WTC11 (cell line): Measurements from ENCODE around the gene BCL2L11. TPM values are rescaled to one million over a fixed set of nuclear protein-coding genes. Genes with fewer than 3 reads are reported as not detected.

Experiments
- ATAC-seq: fragments of 200-7000 bp; cut with Tn5 transposase; 2 replicates; pipeline ENCODE4 v1.10.0; 2021; ENCODE audit warnings: mild to moderate bottlenecking, moderate library complexity
- CTCF ChIA-PET: fragments of 300-600 bp; sonication (Branson Sonifier 250); formaldehyde crosslinking; loops from one replicate; lab custom pipeline; 2021; ENCODE audit warnings: antibody characterized with exemption; lab: Charles Lee
- POLR2A ChIA-PET: fragments of 350-600 bp; sonication (Branson Sonifier 250); formaldehyde crosslinking; loops from one replicate; lab custom pipeline; 2021; ENCODE audit warnings: antibody characterized with exemption; lab: Charles Lee
- DNase-seq: peaks from one replicate; pipeline ENCODE4 v3.0.0; 2021; ENCODE audit warnings: low spot score
- H3K27ac Mint-ChIP-seq: 2 replicates; pipeline ENCODE4 v1.8.0; 2021; ENCODE audit warnings: mixed read lengths
- H3K27me3 Mint-ChIP-seq: 2 replicates; pipeline ENCODE4 v1.8.0; 2021; ENCODE audit warnings: low read depth, mild to moderate bottlenecking, moderate library complexity, mixed read lengths
- H3K36me3 Mint-ChIP-seq: 2 replicates; pipeline ENCODE4 v1.8.0; 2021; ENCODE audit warnings: mixed read lengths
- H3K4me1 Mint-ChIP-seq: 2 replicates; pipeline ENCODE4 v1.8.0; 2022; ENCODE audit warnings: mixed read lengths
- H3K4me3 Mint-ChIP-seq: 2 replicates; pipeline ENCODE4 v1.8.0; 2021; ENCODE audit warnings: mild to moderate bottlenecking, moderate library complexity, mixed read lengths
- H3K9me3 Mint-ChIP-seq: 2 replicates; pipeline ENCODE4 v1.8.0; 2021; ENCODE audit warnings: mixed read lengths
- CBFB ChIP-seq: sonication (generic); formaldehyde crosslinking; IDR thresholded peaks from 2 replicates; pipeline ENCODE4 v1.8.1; 2022; ENCODE audit warnings: mild to moderate bottlenecking, low read depth, missing genetic modification reagents
- CREB1 ChIP-seq: sonication (generic); formaldehyde crosslinking; IDR thresholded peaks from 2 replicates; pipeline ENCODE4 v1.8.0; 2023; ENCODE audit warnings: mild to moderate bottlenecking, missing genetic modification reagents
- ELF4 ChIP-seq: sonication (generic); formaldehyde crosslinking; IDR thresholded peaks from 2 replicates; pipeline ENCODE4 v1.8.1; 2022; ENCODE audit warnings: low read depth, mild to moderate bottlenecking, moderate library complexity, missing genetic modification reagents
- JUN ChIP-seq: sonication (generic); formaldehyde crosslinking; IDR thresholded peaks from 2 replicates; pipeline ENCODE4 v1.8.0; 2023; ENCODE audit warnings: mild to moderate bottlenecking, missing genetic modification reagents
- NFE2L1 ChIP-seq: sonication (generic); formaldehyde crosslinking; IDR thresholded peaks from 2 replicates; pipeline ENCODE4 v1.8.1; 2023; ENCODE audit warnings: missing genetic modification reagents
- NFYB ChIP-seq: sonication (generic); formaldehyde crosslinking; conservative IDR thresholded peaks from 2 replicates; pipeline ENCODE4 v1.8.0; 2022; ENCODE audit warnings: low read depth, missing genetic modification reagents
- NR3C1 ChIP-seq: sonication (generic); formaldehyde crosslinking; conservative IDR thresholded peaks from 2 replicates; pipeline ENCODE4 v1.8.1; 2023; ENCODE audit warnings: low read depth, mild to moderate bottlenecking, missing genetic modification reagents
- OVOL2 ChIP-seq: fragments of 250-450 bp; sonication (Bioruptor Pico); IDR thresholded peaks from 2 replicates; pipeline ENCODE4 v1.9.0; 2021; ENCODE audit warnings: mild to moderate bottlenecking, borderline replicate concordance
- RORB ChIP-seq: fragments of 250-450 bp; sonication (Bioruptor Pico); IDR thresholded peaks from 2 replicates; pipeline ENCODE4 v1.9.0; 2021; ENCODE audit warnings: mild to moderate bottlenecking
- SOX15 ChIP-seq: fragments of 250-450 bp; sonication (Bioruptor Pico); IDR thresholded peaks from 2 replicates; pipeline ENCODE4 v1.9.0; 2021; ENCODE audit warnings: mild to moderate bottlenecking
- TCF7 ChIP-seq: sonication (generic); formaldehyde crosslinking; IDR thresholded peaks from 2 replicates; pipeline ENCODE4 v1.8.0; 2022; ENCODE audit warnings: mild to moderate bottlenecking, low read depth, missing genetic modification reagents, moderate library complexity
- ZNF138 ChIP-seq: sonication (generic); formaldehyde crosslinking; conservative IDR thresholded peaks from 2 replicates; pipeline ENCODE4 v1.8.1; 2022; ENCODE audit warnings: mild to moderate bottlenecking, moderate library complexity, missing genetic modification reagents
- ZNF423 ChIP-seq: fragments of 250-450 bp; sonication (Bioruptor Pico); IDR thresholded peaks from 2 replicates; pipeline ENCODE4 v2.1.2; 2022; ENCODE audit warnings: mild to moderate bottlenecking, moderate library complexity
- total RNA-seq: library from RNA; stranded (reverse); gene quantifications from 3 replicates; pipeline ENCODE4 v1.2.3, GENCODE V29; 2021
- TF ChIP-seq, protein P1 (sequence below): sonication (generic); formaldehyde crosslinking; IDR thresholded peaks from 2 replicates; pipeline ENCODE4 v1.8.0; 2022; ENCODE audit warnings: mild to moderate bottlenecking, missing genetic modification reagents
- TF ChIP-seq, protein P2 (sequence below): sonication (generic); formaldehyde crosslinking; IDR thresholded peaks from 2 replicates; pipeline ENCODE4 v1.8.0; 2022; ENCODE audit warnings: mild to moderate bottlenecking, missing genetic modification reagents
- TF ChIP-seq, protein P3 (sequence below): sonication (generic); formaldehyde crosslinking; conservative IDR thresholded peaks from 2 replicates; pipeline ENCODE4 v1.8.1; 2022; ENCODE audit warnings: mild to moderate bottlenecking, missing genetic modification reagents
- TF ChIP-seq, protein P4 (sequence below): fragments of 250-450 bp; sonication (Bioruptor Pico); IDR thresholded peaks from 2 replicates; pipeline ENCODE4 v1.9.0; 2021; ENCODE audit warnings: mild to moderate bottlenecking
- TF ChIP-seq, protein P5 (sequence below): fragments of 250-450 bp; sonication (Bioruptor Pico); IDR thresholded peaks from 2 replicates; pipeline ENCODE4 v1.9.0; 2021; ENCODE audit warnings: mild to moderate bottlenecking, borderline replicate concordance
- TF ChIP-seq, protein P6 (sequence below): fragments of 250-450 bp; sonication (Bioruptor Pico); IDR thresholded peaks from 2 replicates; pipeline ENCODE4 v1.9.0; 2021; ENCODE audit warnings: moderate library complexity, mild to moderate bottlenecking, inconsistent platforms, borderline replicate concordance
- TF ChIP-seq, protein P7 (sequence below): fragments of 250-450 bp; sonication (Bioruptor Pico); IDR thresholded peaks from 2 replicates; pipeline ENCODE4 v1.8.0; 2021; ENCODE audit warnings: mild to moderate bottlenecking
- TF ChIP-seq, protein P8 (sequence below): fragments of 200-600 bp; IDR thresholded peaks from 2 replicates; pipeline ENCODE4 v1.8.0; 2022; ENCODE audit warnings: antibody characterized with exemption

The BCL2L11 gene
- total RNA-seq, 1 experiment from 2014 or later, result 19.3 TPM

DNA sequence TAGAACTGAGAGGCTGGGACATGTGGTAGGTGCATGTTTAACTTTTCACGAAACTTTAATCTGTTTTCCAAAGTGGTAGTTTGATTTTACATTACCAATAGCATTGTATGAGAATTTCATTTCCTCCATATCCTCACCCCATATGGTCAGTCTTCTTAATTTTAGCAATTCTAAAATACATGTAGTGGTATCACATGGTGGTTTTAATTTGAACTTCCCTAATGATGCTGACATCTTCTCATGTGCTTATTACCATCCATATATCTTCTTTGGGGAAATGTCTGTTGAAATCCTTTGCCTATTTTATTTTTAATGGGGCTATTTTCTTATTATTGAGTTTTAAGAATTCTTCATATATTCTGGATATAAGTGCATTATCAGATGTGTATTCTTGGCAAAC lies 89.3 kb downstream of the BCL2L11 start (continued):
- TF ChIP-seq, protein P1, sequence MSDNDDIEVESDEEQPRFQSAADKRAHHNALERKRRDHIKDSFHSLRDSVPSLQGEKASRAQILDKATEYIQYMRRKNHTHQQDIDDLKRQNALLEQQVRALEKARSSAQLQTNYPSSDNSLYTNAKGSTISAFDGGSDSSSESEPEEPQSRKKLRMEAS, result no peak
- TF ChIP-seq, protein P2, sequence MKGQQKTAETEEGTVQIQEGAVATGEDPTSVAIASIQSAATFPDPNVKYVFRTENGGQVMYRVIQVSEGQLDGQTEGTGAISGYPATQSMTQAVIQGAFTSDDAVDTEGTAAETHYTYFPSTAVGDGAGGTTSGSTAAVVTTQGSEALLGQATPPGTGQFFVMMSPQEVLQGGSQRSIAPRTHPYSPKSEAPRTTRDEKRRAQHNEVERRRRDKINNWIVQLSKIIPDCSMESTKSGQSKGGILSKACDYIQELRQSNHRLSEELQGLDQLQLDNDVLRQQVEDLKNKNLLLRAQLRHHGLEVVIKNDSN (CRISPR knock-in tag), result no peak

DNA sequence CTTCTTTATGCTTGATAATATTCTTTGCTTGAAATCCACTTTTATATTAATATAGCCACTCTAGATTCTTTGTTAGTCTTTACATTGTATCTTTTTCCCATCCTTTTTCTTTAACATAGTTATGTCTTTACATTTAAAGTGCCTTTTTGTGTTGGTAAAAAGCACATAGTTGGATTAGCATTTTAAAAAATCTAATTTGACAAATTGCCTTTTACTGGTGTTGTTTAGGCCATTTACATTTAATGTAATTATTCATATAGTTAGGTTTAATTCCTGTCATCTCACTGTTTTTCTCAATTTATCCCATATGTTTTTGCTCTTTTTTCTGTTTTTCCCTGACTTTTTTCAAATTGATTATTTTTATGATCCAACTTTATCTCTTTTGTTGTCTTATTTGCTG lies 93.2 kb downstream of the BCL2L11 start:
- POLR2A ChIA-PET, result no interaction called here
- H3K27me3 Mint-ChIP-seq, result 0 out of 2 replicates have a peak, but pooled peaks cover 3% of the 10 kb centered on the region
- no peak overlapping the region for H3K27ac Mint-ChIP-seq
- ATAC-seq (no peak), DNase-seq (no peak)
- peaks cover 2% of the 10 kb centered on the region; the same call in 1 of the 2 replicates for H3K4me1 Mint-ChIP-seq
- no peak overlapping the region for H3K4me3 Mint-ChIP-seq
- peaks cover 37% of the 10 kb centered on the region for H3K36me3 Mint-ChIP-seq
- TF ChIP-seq, protein P3, sequence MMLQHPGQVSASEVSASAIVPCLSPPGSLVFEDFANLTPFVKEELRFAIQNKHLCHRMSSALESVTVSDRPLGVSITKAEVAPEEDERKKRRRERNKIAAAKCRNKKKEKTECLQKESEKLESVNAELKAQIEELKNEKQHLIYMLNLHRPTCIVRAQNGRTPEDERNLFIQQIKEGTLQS (CRISPR knock-in tag), result no peak
- TF ChIP-seq JUN (CRISPR knock-in tag), result no peak
- TF ChIP-seq SOX15, result no peak
- no peak for TF ChIP-seq ZNF423 (CRISPR knock-in tag)
- no peak for TF ChIP-seq NFE2L1 (CRISPR knock-in tag)
- TF ChIP-seq, protein P4, sequence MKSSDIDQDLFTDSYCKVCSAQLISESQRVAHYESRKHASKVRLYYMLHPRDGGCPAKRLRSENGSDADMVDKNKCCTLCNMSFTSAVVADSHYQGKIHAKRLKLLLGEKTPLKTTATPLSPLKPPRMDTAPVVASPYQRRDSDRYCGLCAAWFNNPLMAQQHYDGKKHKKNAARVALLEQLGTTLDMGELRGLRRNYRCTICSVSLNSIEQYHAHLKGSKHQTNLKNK (CRISPR knock-in tag), result no peak
- no peak for TF ChIP-seq TCF7
- no peak for TF ChIP-seq OVOL2 (CRISPR knock-in tag)
- TF ChIP-seq, protein P5, sequence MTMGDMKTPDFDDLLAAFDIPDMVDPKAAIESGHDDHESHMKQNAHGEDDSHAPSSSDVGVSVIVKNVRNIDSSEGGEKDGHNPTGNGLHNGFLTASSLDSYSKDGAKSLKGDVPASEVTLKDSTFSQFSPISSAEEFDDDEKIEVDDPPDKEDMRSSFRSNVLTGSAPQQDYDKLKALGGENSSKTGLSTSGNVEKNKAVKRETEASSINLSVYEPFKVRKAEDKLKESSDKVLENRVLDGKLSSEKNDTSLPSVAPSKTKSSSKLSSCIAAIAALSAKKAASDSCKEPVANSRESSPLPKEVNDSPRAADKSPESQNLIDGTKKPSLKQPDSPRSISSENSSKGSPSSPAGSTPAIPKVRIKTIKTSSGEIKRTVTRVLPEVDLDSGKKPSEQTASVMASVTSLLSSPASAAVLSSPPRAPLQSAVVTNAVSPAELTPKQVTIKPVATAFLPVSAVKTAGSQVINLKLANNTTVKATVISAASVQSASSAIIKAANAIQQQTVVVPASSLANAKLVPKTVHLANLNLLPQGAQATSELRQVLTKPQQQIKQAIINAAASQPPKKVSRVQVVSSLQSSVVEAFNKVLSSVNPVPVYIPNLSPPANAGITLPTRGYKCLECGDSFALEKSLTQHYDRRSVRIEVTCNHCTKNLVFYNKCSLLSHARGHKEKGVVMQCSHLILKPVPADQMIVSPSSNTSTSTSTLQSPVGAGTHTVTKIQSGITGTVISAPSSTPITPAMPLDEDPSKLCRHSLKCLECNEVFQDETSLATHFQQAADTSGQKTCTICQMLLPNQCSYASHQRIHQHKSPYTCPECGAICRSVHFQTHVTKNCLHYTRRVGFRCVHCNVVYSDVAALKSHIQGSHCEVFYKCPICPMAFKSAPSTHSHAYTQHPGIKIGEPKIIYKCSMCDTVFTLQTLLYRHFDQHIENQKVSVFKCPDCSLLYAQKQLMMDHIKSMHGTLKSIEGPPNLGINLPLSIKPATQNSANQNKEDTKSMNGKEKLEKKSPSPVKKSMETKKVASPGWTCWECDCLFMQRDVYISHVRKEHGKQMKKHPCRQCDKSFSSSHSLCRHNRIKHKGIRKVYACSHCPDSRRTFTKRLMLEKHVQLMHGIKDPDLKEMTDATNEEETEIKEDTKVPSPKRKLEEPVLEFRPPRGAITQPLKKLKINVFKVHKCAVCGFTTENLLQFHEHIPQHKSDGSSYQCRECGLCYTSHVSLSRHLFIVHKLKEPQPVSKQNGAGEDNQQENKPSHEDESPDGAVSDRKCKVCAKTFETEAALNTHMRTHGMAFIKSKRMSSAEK (CRISPR knock-in tag), result no peak
- no peak for TF ChIP-seq ELF4
- no peak for TF ChIP-seq ZNF138 (CRISPR knock-in tag)
- TF ChIP-seq, protein P6, sequence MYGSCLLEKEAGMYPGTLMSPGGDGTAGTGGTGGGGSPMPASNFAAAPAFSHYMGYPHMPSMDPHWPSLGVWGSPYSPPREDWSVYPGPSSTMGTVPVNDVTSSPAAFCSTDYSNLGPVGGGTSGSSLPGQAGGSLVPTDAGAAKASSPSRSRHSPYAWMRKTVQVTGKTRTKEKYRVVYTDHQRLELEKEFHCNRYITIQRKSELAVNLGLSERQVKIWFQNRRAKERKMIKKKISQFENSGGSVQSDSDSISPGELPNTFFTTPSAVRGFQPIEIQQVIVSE, result no peak
- no peak for TF ChIP-seq CREB1 (CRISPR knock-in tag)
- no peak for TF ChIP-seq CBFB (CRISPR knock-in tag)
- no peak for TF ChIP-seq NFYB (CRISPR knock-in tag)
- peaks cover 39% of the 10 kb centered on the region for H3K9me3 Mint-ChIP-seq
- CTCF ChIA-PET, result no interaction called here

DNA sequence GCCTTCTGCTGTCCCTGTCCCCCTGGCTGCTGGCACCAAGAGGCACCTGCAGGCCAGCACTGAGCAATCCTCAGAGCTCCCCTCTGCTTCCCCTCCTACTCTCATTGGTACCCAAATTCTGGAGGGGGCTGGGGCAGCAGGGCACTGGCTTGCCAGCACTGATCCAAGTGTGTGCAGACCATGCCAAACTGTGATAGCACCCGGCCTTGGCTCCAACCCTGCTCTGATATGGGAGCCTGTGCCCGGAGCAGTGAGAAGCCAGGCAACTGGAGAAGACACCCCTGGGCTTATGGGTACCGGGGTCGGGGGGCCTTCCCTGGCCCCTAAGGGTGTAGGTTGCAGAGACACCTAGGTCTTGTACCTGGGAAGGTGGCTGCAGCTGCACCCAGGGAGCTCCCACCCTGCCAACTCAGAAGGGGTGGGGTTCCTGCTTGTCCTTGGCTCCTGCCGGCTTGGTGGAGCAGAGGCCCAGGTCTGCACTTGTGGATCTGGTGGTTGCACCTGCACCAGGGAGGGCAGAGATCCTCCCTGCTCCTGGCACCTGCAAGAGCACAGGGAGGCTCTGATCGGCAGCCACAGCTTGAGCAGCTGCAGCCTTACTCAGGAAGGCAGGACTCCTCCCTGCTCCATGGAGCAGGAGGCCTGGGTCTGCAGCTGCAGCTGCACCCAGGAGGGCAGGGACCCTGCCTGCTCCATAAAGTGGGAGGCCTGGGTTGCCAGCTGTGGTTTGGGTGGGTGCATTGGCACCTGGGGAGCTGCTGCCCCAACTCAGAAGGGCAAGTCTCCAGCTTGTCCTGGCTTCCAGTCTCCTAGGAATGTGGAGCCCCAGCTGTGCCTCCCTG lies 96.3 kb downstream of the BCL2L11 start:
- no peak for ATAC-seq
- POLR2A ChIA-PET, result no interaction called here
- Mint-ChIP-seq H3K27ac (no peak overlapping the region), H3K27me3 (0 out of 2 replicates have a peak, but pooled peaks cover 3% of the 10 kb centered on the region), H3K4me3 (no peak overlapping the region), H3K36me3 (peaks cover 33% of the 10 kb centered on the region), H3K4me1 (peaks cover 15% of the 10 kb centered on the region), H3K9me3 (peaks cover 41% of the 10 kb centered on the region)
- DNase-seq, result no peak
- CTCF ChIA-PET, result no interaction called here
- TF ChIP-seq, protein P1, result no peak
- TF ChIP-seq RORB (CRISPR knock-in tag) (no peak), ZNF423 (CRISPR knock-in tag) (no peak), NR3C1 (CRISPR knock-in tag) (no peak)
- TF ChIP-seq, protein P4 (CRISPR knock-in tag), result no peak
- TF ChIP-seq, protein P3 (CRISPR knock-in tag), result no peak
- TF ChIP-seq, protein P7, sequence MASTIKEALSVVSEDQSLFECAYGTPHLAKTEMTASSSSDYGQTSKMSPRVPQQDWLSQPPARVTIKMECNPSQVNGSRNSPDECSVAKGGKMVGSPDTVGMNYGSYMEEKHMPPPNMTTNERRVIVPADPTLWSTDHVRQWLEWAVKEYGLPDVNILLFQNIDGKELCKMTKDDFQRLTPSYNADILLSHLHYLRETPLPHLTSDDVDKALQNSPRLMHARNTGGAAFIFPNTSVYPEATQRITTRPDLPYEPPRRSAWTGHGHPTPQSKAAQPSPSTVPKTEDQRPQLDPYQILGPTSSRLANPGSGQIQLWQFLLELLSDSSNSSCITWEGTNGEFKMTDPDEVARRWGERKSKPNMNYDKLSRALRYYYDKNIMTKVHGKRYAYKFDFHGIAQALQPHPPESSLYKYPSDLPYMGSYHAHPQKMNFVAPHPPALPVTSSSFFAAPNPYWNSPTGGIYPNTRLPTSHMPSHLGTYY (CRISPR knock-in tag), result no peak
- TF ChIP-seq, protein P8, sequence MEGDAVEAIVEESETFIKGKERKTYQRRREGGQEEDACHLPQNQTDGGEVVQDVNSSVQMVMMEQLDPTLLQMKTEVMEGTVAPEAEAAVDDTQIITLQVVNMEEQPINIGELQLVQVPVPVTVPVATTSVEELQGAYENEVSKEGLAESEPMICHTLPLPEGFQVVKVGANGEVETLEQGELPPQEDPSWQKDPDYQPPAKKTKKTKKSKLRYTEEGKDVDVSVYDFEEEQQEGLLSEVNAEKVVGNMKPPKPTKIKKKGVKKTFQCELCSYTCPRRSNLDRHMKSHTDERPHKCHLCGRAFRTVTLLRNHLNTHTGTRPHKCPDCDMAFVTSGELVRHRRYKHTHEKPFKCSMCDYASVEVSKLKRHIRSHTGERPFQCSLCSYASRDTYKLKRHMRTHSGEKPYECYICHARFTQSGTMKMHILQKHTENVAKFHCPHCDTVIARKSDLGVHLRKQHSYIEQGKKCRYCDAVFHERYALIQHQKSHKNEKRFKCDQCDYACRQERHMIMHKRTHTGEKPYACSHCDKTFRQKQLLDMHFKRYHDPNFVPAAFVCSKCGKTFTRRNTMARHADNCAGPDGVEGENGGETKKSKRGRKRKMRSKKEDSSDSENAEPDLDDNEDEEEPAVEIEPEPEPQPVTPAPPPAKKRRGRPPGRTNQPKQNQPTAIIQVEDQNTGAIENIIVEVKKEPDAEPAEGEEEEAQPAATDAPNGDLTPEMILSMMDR, result no peak
